ENCODE results near the gene CCNQ. TPM values are rescaled to one million over a fixed set of nuclear protein-coding genes. Genes with fewer than 3 reads are reported as not detected.

CCNQ gene
- total and polyA plus RNA-seq, 2 of the 8 experiments (the other 6 are each of a cell fraction or from before 2014, with no cell fraction given): 16.6 to 32.1 TPM

DNA sequence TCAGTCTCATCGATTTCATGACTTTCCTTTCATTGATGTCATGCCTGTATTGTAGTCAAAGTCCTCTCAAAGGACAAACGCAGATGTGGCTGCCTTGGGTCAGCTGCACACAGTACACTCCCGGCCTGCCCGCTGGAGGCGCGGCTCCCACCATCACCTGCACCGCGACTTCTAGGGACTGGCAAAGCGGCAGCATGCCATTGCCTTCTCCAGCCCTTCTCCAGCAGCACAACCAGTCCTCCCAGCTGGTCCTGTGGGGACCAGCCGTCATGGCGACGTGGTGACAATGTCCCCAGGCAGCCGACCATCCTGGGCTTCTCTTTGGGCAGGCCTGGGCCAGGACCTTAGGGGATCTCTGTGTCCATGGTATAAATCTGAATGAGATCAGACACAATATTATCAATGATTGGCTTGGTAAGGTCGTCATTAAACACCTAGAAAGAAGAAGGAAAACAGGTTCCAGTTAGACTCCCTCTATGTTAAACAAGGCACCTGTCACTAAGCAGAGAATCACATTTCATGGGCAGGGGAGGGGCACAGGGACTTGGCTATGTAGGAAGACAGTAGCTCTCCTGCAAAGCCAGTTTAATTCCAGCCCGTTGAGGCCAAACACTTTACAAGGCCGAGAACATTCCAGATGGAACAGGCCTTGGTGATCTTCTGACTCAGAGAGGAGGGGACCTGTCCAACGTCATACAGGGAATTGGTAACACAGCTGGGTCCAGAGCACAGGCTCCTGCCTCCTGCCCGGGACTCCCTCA, 10.7 kb downstream of the CCNQ start:
- no peak overlapping the region for H4K91ac ChIP-seq (replicated peaks; ENCODE audit: insufficient read length, low read length)
- H2BK20ac ChIP-seq (ENCODE audit: low read length): no peak overlapping the region
- H4K8ac ChIP-seq (ENCODE audit: extremely low read depth, insufficient read depth, low read length): no peak overlapping the region
- H3K4me3 ChIP-seq (ENCODE audit: extremely low read depth in 1 of 4, insufficient read depth in 2 of 4, low read depth in 3 of 4, low read length in 4 of 4): no peak overlapping the region
- no peak overlapping the region for H2BK120ac ChIP-seq (replicated peaks; ENCODE audit: low read depth, low read length)
- H2BK5ac ChIP-seq (ENCODE audit: low read depth, low read length): no peak overlapping the region
- DNase-seq (ENCODE audit: low read depth in 1 of 2, low spot score in 2 of 2) (no peak), FAIRE-seq (peak; percentile 70)
- no peak overlapping the region for H3K4ac ChIP-seq (replicated peaks; ENCODE audit: insufficient read length, low read depth, low read length)
- no peak overlapping the region for H2BK15ac ChIP-seq (ENCODE audit: low read length)
- no peak overlapping the region for H3K18ac ChIP-seq (ENCODE audit: extremely low read depth, low read length)
- H3K79me1 ChIP-seq (ENCODE audit: low read depth, low read length): no peaks in the 10 kb centered on the region
- no peaks in the 10 kb centered on the region for H3K79me2 ChIP-seq (ENCODE audit: control insufficient read depth in 1 of 2, insufficient read depth in 2 of 2, low read length in 2 of 2)
- no peaks in the 10 kb centered on the region for H3K27me3 ChIP-seq (replicated peaks in 1 of 4; ENCODE audit: control insufficient read depth in 3 of 4, extremely low read depth in 1 of 4, insufficient read depth in 3 of 4, low read length in 3 of 4)
- no peak overlapping the region for H3K23ac ChIP-seq (ENCODE audit: insufficient read length)
- no peaks in the 10 kb centered on the region for H3K9me3 ChIP-seq (ENCODE audit: insufficient read depth in 2 of 2, low read depth in 1 of 2, low read length in 1 of 2)
- H3K9ac ChIP-seq (replicated peaks in 1 of 4; ENCODE audit: extremely low read depth in 1 of 4, low read depth in 3 of 4, low read length in 3 of 4): no peak overlapping the region
- POLR2A ChIA-PET (ENCODE audit: partially characterized antibody): no interaction called here
- 0 out of 8 replicates have a peak, but pooled peaks cover 0 to 4% (median 0%) of the 10 kb centered on the region in 4 experiments for H3K36me3 ChIP-seq (ENCODE audit: control insufficient read depth in 2 of 4, insufficient read depth in 4 of 4, low read length in 3 of 4)
- no peaks in the 10 kb centered on the region for H3K23me2 ChIP-seq (ENCODE audit: low read depth, low read length)
- H4K20me1 ChIP-seq (replicated peaks in 1 of 2; ENCODE audit: control insufficient read depth in 1 of 2, insufficient read depth in 2 of 2, low read length in 2 of 2): no peaks in the 10 kb centered on the region
- H3K56ac ChIP-seq (replicated peaks; ENCODE audit: insufficient read length, low read depth, low read length): no peak overlapping the region
- no peak overlapping the region for H2BK12ac ChIP-seq (ENCODE audit: low read depth, low read length)
- no peak overlapping the region for H3K4me2 ChIP-seq (ENCODE audit: insufficient read depth in 1 of 2, low read depth in 2 of 2, low read length in 2 of 2)
- no peak overlapping the region for H3K14ac ChIP-seq (ENCODE audit: insufficient read length)
- 94% methylated on average over 15 of the region's 18 CpGs; no CpG with 5 or more reads in 1 of the 2 experiments for WGBS, 2 experiments (ENCODE audit: extremely low coverage in 1 of 2, insufficient coverage in 1 of 2, insufficient read length in 1 of 2, insufficient replicate concordance in 2 of 2, low coverage in 1 of 2, low lambda C conversion rate in 2 of 2, missing lambda C conversion rate in 1 of 2)
- no peak overlapping the region for H4K5ac ChIP-seq (ENCODE audit: insufficient read length, low read depth, low read length)
- no peak overlapping the region for H3K27ac ChIP-seq (ENCODE audit: low read depth, low read length)
- H2AFZ ChIP-seq (ENCODE audit: low read length): no peak overlapping the region
- CTCF ChIA-PET (ENCODE audit: partially characterized antibody): interaction anchor here (1.4 kb wide), 1 partner anchor 10 kb away, joined by 4 read pairs; no protein-coding TSS in a partner anchor
- H3K4me1 ChIP-seq (replicated peaks in 1 of 4; ENCODE audit: control insufficient read depth in 3 of 4, insufficient read depth in 4 of 4, low read length in 3 of 4): no peaks in the 10 kb centered on the region
- H2AK5ac ChIP-seq (ENCODE audit: low read depth, low read length): no peak overlapping the region
- TF ChIP-seq POLR2AphosphoS5 (IDR thresholded peaks at IDR 0.05; ENCODE audit: low read depth, low read length) (no peak), ATF2 (IDR thresholded peaks at IDR 0.05; ENCODE audit: low read length) (no peak), SIRT6 (IDR thresholded peaks at IDR 0.05; ENCODE audit: low read length) (no peak), TBP (IDR thresholded peaks at IDR 0.05; ENCODE audit: low read depth, low read length) (no peak), CTCF (IDR thresholded peaks at IDR 0.05; ENCODE audit: control extremely low read depth in 1 of 3, insufficient read depth in 1 of 3, low read depth in 1 of 3, low read length in 3 of 3) (no peak), SAP30 (IDR thresholded peaks at IDR 0.05; ENCODE audit: insufficient read depth, insufficient replicate concordance, low read length) (no peak), NANOG (IDR thresholded peaks at IDR 0.05; ENCODE audit: insufficient read depth, low read depth, low read length, poor library complexity, severe bottlenecking) (no peak), POU5F1 (IDR thresholded peaks at IDR 0.05; ENCODE audit: low read depth, low read length) (no peak)

All from H1 (cell line).